Adrenal gland (tissue), 12 donors: Measurements from ENCODE around the gene HORMAD2. TPM values are rescaled to one million over a fixed set of nuclear protein-coding genes. Genes with fewer than 3 reads are reported as not detected.

Experiments
- DNase-seq, 7 donors: peaks; one replicate each; pipeline ENCODE4 v3.0.0-alpha.2; 2019 to 2020
- H3K27ac ChIP-seq, 5 donors: fragments of 200-600 bp; sonication (generic) in 4 of 5; 1 replicate in 3 of 5; 2 replicates in 2 of 5; pipeline versions ENCODE4 v1.5.1 to v1.8.0; 2016 to 2020; ENCODE audit warnings: mild to moderate bottlenecking in 1 of 5
- H3K27me3 ChIP-seq: fragments of 200-600 bp; 2 replicates; pipeline ENCODE4 v1.8.0; 2021
- H3K36me3 ChIP-seq, 2 donors: fragments of 200-600 bp; replicated peaks in 1 of 2; 1 replicate in 1 of 2; 2 replicates in 1 of 2; pipeline versions ENCODE4 v1.5.1 to v1.8.0; 2018 to 2022
- H3K4me1 ChIP-seq, 2 donors: fragments of 200-600 bp; replicated peaks in 1 of 2; 1 replicate in 1 of 2; 2 replicates in 1 of 2; pipeline versions ENCODE4 v1.5.1 to v1.8.0; 2018 to 2021
- H3K4me3 ChIP-seq, 4 donors: fragments of 200-600 bp; sonication (generic) in 3 of 4; one replicate each; pipeline ENCODE4 v1.5.1; 2016 to 2018
- H3K9me3 ChIP-seq, 3 donors: fragments of 200-600 bp; sonication (generic) in 1 of 3; replicated peaks in 1 of 3; 1 replicate in 2 of 3; 2 replicates in 1 of 3; pipeline versions ENCODE4 v1.5.1 to v1.8.0; 2016 to 2021
- CTCF ChIP-seq, 6 experiments: fragments of 450-650 bp in 4 of 6; fragments of 200-600 bp in 2 of 6; sonication (generic) in 1 of 6; IDR thresholded peaks; 1 replicate in 5 of 6; 2 replicates in 1 of 6; pipeline versions ENCODE4 v1.5.1 to v1.8.0; 2016 to 2021; ENCODE audit warnings: antibody characterized with exemption in 6 of 6, mild to moderate bottlenecking in 2 of 6, moderate library complexity in 1 of 6
- POLR2A ChIP-seq, 2 donors: fragments of 450-650 bp; IDR thresholded peaks; one replicate each; pipeline ENCODE4 v1.6.1; 2017; ENCODE audit warnings: antibody characterized with exemption in 2 of 2, mild to moderate bottlenecking in 2 of 2, moderate library complexity in 1 of 2
- WGBS, 4 donors: extraction: QIAGEN DNeasy Blood & Tissue Kit in 2 of 4; methylation state at CpG; one replicate each; pipeline versions ENCODE4 v1.1.5 to v1.1.7; 2013 to 2017; 5-methylcytosine and 5-hydroxymethylcytosine counted together
- intact Hi-C, 2 donors: fragments of 100-400 bp; cut with DNase I; formaldehyde crosslinking; loops; one replicate each; pipeline versions ENCODE4 v1.14.1 to v1.15.0; 2022 to 2023
- polyA plus RNA-seq, 3 donors: library from polyadenylated mRNA; stranded (reverse); fragments of 200-250 nt in 2 of 3; fragments of 350-450 nt in 1 of 3; fragmentation: Illumina TruSeq in 1 of 3; extraction: RNeasy Lipid Tissue Mini Kit (QIAGEN cat#74804) in 1 of 3; gene quantifications; one replicate each; pipeline ENCODE4 v1.2.3, GENCODE V29; 2013 to 2014
- total RNA-seq, 9 donors: library from RNA; depleted of rRNA in 4 of 9; stranded (reverse); fragments of >200 nt in 4 of 9; fragments of 120-200 nt in 1 of 9; fragmentation: NEBNext Ultra II Directional in 1 of 9; extraction: Animal tissue kit (Norgen Biotek cat#: 25700) in 1 of 9; gene quantifications; one replicate each; pipeline versions ENCODE4 v1.1.0 to v1.2.4, GENCODE V29; 2013 to 2023
- donor health status: healthy with polysubstance abuse.
- donor health status: Bipolar disorder and iron deficiency.
- donor health status: DM: yes; HTN: yes; CAD: no.
- donor health status: DM: no; HTN: no; CAD: no.
- donor health status: DM: no; HTN: no; CAD: no.
- donor health status: DM: yes; HTN: yes; CAD: no.

HORMAD2 gene
- total and polyA plus RNA-seq, 12 donors: not detected

GRCh38 chr22:30064172-30064571 is 16.1 kb upstream of the HORMAD2 start:
- peaks cover 0 to 8% (median 5%) of the 10 kb centered on the region in 3 donors for H3K9me3 ChIP-seq
- TF ChIP-seq POLR2A (IDR thresholded peaks at IDR 0.05): no peak
- TF ChIP-seq CTCF (IDR thresholded peaks at IDR 0.05): no peak
- H3K4me3 ChIP-seq: no peak overlapping the region
- no peak for DNase-seq
- H3K27me3 ChIP-seq: no peaks in the 10 kb centered on the region
- intact Hi-C loops: no loop called here
- H3K36me3 ChIP-seq: no peaks in the 10 kb centered on the region
- H3K4me1 ChIP-seq: no peaks in the 10 kb centered on the region
- no peak overlapping the region for H3K27ac ChIP-seq

DNA sequence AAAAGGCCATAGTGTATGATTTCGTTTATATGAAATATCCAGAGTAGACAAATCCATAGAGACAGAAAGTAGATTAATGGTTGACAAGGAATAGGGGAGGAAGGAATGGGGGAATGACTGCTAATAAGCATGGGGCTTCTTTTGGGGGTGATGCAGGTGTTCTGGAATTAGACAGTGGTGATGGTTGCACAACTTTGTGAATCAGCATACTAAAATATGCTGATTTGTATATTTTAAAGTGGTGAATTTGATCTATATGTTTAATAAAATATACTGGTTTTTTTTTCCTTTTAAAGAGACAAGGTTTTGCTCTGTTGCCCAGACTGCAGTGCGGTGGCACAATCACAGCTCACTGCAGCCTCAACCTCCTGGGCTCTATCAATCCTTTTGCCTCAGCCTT is 6.5 kb upstream of the HORMAD2 start:
- no peak for TF ChIP-seq POLR2A (IDR thresholded peaks at IDR 0.05)
- no peak for TF ChIP-seq CTCF (IDR thresholded peaks at IDR 0.05)
- Histone ChIP-seq H3K9me3 (no peaks in the 10 kb centered on the region), H3K27me3 (no peaks in the 10 kb centered on the region), H3K4me1 (no peaks in the 10 kb centered on the region), H3K27ac (no peak overlapping the region), H3K36me3 (no peaks in the 10 kb centered on the region), H3K4me3 (no peak overlapping the region)
- intact Hi-C loops: no loop called here
- WGBS, 4 donors: 57 to 79% (median 70%) methylated on average over 2 of the region's 2 CpGs
- DNase-seq: no peak

GRCh38 chr22:30074147-30074546 is 6.1 kb upstream of the HORMAD2 start:
- Histone ChIP-seq H3K36me3 (no peaks in the 10 kb centered on the region), H3K9me3 (no peaks in the 10 kb centered on the region), H3K27me3 (no peaks in the 10 kb centered on the region), H3K4me3 (no peak overlapping the region), H3K27ac (no peak overlapping the region), H3K4me1 (no peaks in the 10 kb centered on the region)
- no peak for TF ChIP-seq POLR2A (IDR thresholded peaks at IDR 0.05)
- 62 to 76% (median 66%) methylated on average over 3 of the region's 3 CpGs for WGBS, 4 donors
- no peak for DNase-seq
- intact Hi-C loops: no loop called here

DNA sequence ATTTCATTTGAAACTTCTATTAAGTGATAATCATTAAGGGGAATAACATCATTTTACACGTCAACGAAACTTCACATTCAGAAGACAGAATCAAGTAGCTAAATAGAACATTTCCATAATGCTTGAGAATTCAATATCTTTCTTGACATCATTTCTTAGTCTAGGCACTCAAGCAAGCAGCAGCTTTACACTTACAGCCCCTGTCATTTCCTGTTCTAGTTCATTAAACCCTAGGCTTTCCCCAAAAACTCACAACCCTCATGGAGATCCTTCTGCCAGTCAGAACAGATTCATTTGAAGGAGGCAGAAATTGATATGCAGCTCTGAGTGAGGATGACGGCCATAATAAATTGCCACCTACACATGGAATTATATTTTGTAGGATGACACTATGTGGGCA is 5.3 kb upstream of the HORMAD2 start:
- no peaks in the 10 kb centered on the region for H3K36me3 ChIP-seq
- 77 to 84% (median 83%) methylated on average over 3 of the region's 3 CpGs for WGBS, 4 donors
- H3K4me3 ChIP-seq: no peak overlapping the region
- H3K27ac ChIP-seq: no peak overlapping the region
- no peak for DNase-seq
- intact Hi-C loops: no loop called here
- TF ChIP-seq CTCF (IDR thresholded peaks at IDR 0.05): no peak
- no peak for TF ChIP-seq POLR2A (IDR thresholded peaks at IDR 0.05)
- no peaks in the 10 kb centered on the region for H3K9me3 ChIP-seq
- H3K27me3 ChIP-seq: no peaks in the 10 kb centered on the region
- no peaks in the 10 kb centered on the region for H3K4me1 ChIP-seq

DNA sequence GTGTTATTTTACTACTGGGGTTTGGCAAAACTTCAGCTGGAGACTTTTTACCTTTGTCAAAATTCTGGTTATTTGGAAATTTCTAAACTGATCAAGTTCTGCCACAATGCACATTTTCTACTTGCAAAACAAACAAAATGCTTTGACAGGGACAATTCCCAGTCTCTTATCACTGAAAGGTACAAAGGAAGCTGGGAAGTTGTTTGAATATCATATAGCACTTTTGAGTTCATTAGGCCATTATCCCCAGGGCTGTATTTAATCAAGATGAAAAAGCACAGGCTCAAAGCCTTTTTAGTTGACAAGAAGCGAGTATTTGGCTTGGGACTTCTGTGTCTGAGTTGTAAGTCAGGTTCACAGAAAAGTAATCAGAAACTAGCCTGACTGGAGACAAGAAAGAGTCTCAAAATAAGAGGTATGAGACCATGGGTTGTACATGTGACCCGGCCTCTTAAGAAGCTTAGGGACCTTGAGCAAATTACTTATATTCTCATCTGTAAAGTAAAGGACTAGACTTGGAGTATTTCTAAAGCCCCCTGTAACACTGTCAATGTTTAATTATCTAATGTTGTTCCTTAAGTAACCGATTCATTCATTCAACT is 2.9 kb upstream of the HORMAD2 start:
- intact Hi-C loops: no loop called here
- no peak for DNase-seq
- no peaks in the 10 kb centered on the region for H3K36me3 ChIP-seq
- no peaks in the 10 kb centered on the region for H3K9me3 ChIP-seq
- TF ChIP-seq CTCF (IDR thresholded peaks at IDR 0.05) (no peak), POLR2A (IDR thresholded peaks at IDR 0.05) (no peak)
- H3K4me1 ChIP-seq: no peaks in the 10 kb centered on the region
- H3K27me3 ChIP-seq: peaks cover 4% of the 10 kb centered on the region
- WGBS, 4 donors: 81 to 94% (median 92%) methylated on average over 3 of the region's 3 CpGs
- H3K4me3 ChIP-seq: no peak overlapping the region
- no peak overlapping the region for H3K27ac ChIP-seq
